Activated naive CD4-positive, alpha-beta T cell treated with anti-CD3 and anti-CD28 coated beads for 36 hours (primary cell): ENCODE data around the gene GHDC. TPM values are rescaled to one million over a fixed set of nuclear protein-coding genes. Genes with fewer than 3 reads are reported as not detected.
"Not testable (repeated sequence)": the region's sequence is repeated elsewhere in the genome, so short reads cannot be mapped to it uniquely, and the experiment has no call there.

ENCODE experiments used
- CTCF ChIA-PET: fragments of 350-600 bp; sonication (Branson Sonifier 250); formaldehyde crosslinking; loops from one replicate; lab custom pipeline; 2021; ENCODE audit warnings: antibody characterized with exemption; lab: Charles Lee
- DNase-seq: peaks from one replicate; pipeline ENCODE4 v3.0.0-alpha.2; 2020
- H3K27ac Mint-ChIP-seq: one replicate; pipeline ENCODE4 v1.8.0; 2021; ENCODE audit warnings: mild to moderate bottlenecking, mixed read lengths
- H3K27me3 Mint-ChIP-seq: one replicate; pipeline ENCODE4 v1.8.0; 2021; ENCODE audit warnings: low read depth, mixed read lengths
- H3K36me3 Mint-ChIP-seq: one replicate; pipeline ENCODE4 v1.8.0; 2021; ENCODE audit warnings: low read depth, mixed read lengths
- H3K4me1 Mint-ChIP-seq: one replicate; pipeline ENCODE4 v1.8.0; 2021; ENCODE audit warnings: low read depth, mixed read lengths
- H3K4me3 Mint-ChIP-seq: one replicate; pipeline ENCODE4 v1.8.0; 2021; ENCODE audit warnings: mild to moderate bottlenecking, moderate library complexity, mixed read lengths
- H3K9me3 Mint-ChIP-seq: one replicate; pipeline ENCODE4 v1.8.0; 2021; ENCODE audit warnings: mixed read lengths
- intact Hi-C: fragments of 100-400 bp; cut with micrococcal nuclease; formaldehyde crosslinking; loops from one replicate; pipeline ENCODE4 v1.15.1; 2023
- total RNA-seq, 2 experiments: library from RNA; stranded (reverse); gene quantifications; one replicate each; pipeline ENCODE4 v1.2.3, GENCODE V29; 2021

GHDC gene
- total RNA-seq, 2 experiments from 2014 or later, result 9.0 to 9.7 TPM

DNA sequence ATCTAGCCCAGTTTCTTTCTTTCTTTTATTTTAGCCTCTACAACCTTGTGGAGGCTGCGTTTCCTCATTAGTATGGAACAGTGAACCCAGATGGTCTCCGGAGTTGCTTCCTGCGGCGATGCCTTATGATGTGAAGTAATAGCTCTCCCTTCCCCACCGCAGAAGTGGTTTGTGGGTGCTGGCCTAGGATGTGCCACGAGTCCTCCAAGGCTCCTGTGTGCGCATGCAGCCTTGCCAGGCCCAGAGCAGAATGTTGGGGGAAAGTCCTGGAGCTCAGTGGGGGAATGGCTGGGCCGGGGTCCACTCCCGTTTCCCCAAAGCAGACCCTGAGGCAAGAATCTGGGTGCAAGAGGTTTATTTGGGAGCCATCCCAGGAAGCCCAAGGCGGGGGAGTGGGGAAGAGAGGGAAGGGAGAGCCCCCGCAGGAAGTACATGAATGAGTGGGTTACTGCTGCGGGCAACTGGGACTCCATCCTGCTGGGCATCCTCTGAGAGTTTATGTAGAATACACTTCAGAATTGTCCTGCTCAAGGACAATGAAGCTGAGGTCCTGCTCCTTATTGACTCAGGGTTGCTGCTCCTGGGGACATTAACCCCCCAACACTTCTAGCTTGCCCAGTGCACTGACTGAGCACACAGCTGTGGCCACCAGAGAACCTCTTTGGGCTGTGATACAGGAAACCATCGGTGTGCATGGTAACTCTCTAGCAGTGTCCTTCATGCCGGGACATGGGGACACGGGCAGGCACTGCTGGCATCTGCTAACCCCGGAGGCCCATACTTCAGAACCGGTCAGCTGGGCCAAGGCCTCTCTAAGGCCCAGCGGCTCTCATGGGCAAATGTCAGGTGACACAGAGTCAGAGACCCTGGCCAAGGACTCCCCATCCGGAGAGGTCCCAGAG, 5.3 kb downstream of the GHDC start:
- no peak for DNase-seq
- no peaks in the 10 kb centered on the region for H3K27me3 Mint-ChIP-seq
- CTCF ChIA-PET, result interaction anchor here (0.6 kb wide), 3 partner anchors 25 to 238 kb away, joined by 3 read pairs; no protein-coding TSS in a partner anchor
- peaks cover 2% of the 10 kb centered on the region for H3K36me3 Mint-ChIP-seq
- H3K4me3 Mint-ChIP-seq, result no peak overlapping the region
- intact Hi-C loops, result no loop called here
- no peaks in the 10 kb centered on the region for H3K9me3 Mint-ChIP-seq
- no peak overlapping the region for H3K27ac Mint-ChIP-seq
- peaks cover 24% of the 10 kb centered on the region for H3K4me1 Mint-ChIP-seq

DNA sequence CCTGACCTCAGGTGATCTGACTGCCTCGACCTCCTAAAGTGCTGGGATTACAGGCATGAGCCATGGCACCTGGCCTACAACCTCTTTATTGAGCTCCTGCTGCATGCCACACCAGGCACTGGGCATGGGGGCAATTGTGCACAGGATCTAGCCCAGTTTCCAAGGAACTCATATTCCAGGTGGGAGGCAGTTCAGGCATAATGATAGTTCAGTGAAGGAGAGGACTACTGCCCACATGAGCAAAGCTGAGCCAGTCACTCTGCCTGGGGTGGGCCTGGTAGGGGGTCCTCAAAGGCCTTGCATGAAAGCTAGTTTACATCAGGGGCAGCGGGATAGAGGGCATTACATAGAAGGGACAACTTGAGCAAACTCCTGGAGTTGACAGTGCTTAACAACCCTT, 6.5 kb downstream of the GHDC start:
- Mint-ChIP-seq H3K9me3 (no peaks in the 10 kb centered on the region), H3K36me3 (peaks cover 2% of the 10 kb centered on the region), H3K27me3 (peaks cover 4% of the 10 kb centered on the region), H3K4me3 (no peak overlapping the region), H3K4me1 (peaks cover 24% of the 10 kb centered on the region), H3K27ac (peak overlapping the region; percentile 1)
- no peak for DNase-seq
- intact Hi-C loops, result no loop called here
- CTCF ChIA-PET, result no interaction called here

DNA sequence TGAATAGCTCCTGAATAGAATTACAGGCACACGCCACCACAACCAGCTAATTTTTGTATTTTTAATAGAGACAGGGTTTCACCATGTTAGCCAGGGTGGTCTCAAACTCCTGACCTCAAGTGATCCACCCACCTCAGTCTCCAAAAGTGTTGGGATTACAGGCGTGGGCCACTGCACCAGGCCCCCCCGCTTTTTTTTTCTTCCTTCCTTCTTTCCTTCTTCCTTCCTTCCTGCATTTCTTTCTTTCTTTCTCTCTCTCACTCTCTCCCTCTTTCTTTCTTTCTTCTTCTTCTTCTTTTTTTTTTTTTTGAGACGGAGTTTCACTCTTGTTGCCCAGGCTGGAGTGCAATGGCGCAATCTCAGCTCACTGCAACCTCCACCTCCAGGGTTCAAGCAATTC, 8.1 kb downstream of the GHDC start:
- H3K4me1 Mint-ChIP-seq, result peaks cover 33% of the 10 kb centered on the region
- H3K27ac Mint-ChIP-seq, result not testable (repeated sequence)

DNA sequence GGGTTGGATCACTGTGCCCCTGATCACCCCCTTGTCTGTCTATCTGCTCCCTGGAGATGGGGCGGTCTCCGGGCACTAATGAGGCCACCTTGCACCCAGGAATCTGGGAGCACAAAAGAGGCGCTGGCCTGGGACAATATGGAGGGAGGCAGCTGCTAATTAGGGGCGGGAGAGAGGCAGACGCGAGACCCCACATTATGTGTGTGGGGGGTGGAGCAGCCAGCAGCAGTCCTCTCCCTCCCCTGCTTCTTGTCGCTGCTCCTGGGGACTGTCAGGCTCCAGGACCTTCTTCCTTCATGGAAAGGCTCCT, 8.7 kb downstream of the GHDC start:
- Mint-ChIP-seq H3K9me3 (no peaks in the 10 kb centered on the region), H3K36me3 (peaks cover 2% of the 10 kb centered on the region), H3K4me3 (no peak overlapping the region), H3K27me3 (peaks cover 11% of the 10 kb centered on the region), H3K27ac (no peak overlapping the region), H3K4me1 (peaks cover 35% of the 10 kb centered on the region)
- CTCF ChIA-PET, result interaction anchor here (0.6 to 2.2 kb wide), 3 partner anchors 8 to 227 kb away, joined by 3 to 6 read pairs (median 4); no protein-coding TSS in a partner anchor
- DNase-seq, result no peak
- intact Hi-C loops, result no loop called here

More for the DNA sequence above, 8.1 kb downstream of the GHDC start:
- H3K9me3 Mint-ChIP-seq, DNase-seq, H3K27me3 Mint-ChIP-seq, H3K36me3 Mint-ChIP-seq, intact Hi-C loops, H3K4me3 Mint-ChIP-seq: not testable (repeated sequence)
- CTCF ChIA-PET, result interaction anchor here (0.6 to 1.4 kb wide), 4 partner anchors 22 to 226 kb away, joined by 3 to 4 read pairs (median 3); no protein-coding TSS in a partner anchor

DNA sequence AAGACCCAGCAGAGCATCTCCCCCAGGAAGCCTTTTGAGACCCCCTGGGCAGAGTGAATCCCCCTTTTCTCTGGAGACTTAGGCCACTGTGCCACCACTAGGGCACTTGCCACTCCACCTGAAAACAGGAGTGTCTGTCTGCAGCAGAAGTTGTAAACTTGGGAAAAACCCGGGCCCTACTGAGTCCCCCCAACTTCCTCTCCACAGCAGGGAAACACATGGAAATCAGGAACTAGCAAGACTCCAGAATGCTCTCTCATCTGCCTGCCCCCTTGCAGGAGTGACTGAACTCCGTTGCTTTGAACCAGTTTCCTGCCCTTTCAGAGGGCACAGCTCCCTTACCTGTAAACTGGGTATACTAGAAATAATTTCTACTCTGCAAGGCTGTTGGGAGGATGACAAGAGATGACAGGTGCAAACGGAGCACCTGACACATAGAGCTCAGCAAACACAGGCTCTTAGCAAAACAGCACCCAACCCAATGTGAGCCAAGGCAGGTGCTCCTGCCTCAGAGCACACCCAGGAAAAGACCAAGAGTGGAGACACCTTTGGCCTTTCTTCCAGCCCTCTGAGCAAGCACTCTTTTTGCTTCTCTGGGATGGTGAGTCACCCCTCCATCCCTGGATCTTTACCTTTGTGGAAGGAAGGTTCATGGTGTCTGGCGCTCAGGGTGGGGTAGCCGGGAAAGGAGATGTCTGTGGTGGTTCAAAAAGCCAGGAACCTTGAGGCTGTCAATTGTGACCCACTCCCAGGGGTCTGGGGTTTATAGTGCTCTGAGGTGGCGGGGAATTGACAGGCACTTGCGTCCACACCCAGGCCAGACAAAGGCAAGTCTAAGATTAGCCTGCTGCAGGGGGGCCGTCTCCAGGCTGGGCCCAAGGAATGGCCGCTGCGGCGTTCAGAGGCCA, 9.3 kb downstream of the GHDC start, which contains the start of gene HCRT:
Gene HCRT (minus strand): TSS at position 740 of the 908 bp plus-strand sequence. CDS start 87 bp downstream, at position 653.
- Mint-ChIP-seq H3K4me1 (peaks cover 39% of the 10 kb centered on the region), H3K27ac (peak within 1 kb of the TSS; percentile 1)

DNA sequence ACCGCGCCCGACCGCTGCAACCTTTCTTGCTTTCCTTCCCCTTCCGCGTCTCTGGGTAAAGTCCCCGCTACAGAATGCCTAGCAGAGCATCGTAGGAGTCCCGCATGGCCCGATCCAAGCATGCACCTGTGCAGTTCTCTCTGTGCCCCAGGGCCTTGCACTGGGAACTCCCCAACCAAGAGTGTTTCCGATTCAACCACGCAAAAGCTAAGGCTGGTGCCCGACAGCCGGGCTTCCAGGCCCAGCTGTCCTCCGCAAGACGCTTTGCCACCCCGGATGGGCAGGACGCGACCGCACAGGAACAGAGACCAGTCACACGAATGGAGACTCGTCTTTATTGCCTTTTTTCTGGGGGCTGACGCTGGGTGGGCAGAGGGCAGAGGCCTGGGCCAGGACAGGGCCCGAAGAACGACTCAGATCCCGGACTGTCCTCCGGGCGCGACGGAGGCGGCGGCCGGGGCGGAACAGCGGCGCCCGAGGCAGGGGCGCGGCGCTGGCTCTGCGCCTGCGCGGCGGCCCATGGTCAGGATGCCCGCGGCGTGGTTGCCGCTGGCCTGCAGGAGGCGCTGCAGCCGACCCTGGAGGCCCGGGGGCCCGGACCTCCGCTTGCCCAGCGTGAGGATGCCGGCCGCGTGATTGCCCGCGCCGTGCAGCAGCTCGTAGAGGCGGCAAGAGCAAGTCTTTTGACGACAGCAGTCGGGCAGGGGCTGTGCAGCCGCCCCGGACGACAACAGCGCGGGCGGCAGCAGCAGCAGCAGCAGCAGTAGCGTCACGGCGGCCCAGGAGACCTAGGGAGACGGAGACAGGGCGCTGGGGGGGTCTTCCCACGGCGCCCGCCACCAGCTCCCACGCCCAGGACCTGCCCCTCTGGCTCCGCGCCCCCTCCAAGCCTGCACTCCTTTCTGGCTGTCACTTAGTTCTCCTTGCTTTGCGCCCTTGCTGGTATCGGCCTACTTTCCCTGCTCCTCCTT, 10.3 kb downstream of the GHDC start:
- CTCF ChIA-PET, result interaction anchor here (0.8 to 2.2 kb wide), 5 partner anchors 10 to 223 kb away, joined by 3 to 9 read pairs (median 4); partner anchors contain the start of gene GHDC
- peak; percentile 77 for DNase-seq
- no peaks in the 10 kb centered on the region for H3K36me3 Mint-ChIP-seq
- peaks cover 45% of the 10 kb centered on the region for H3K4me1 Mint-ChIP-seq
- H3K27ac Mint-ChIP-seq, result peak overlapping the region; percentile 70
- intact Hi-C loops, result loop anchor here (1.0 to 5.0 kb wide), 7 partner anchors 29 to 343 kb away; partner anchors contain the start of gene STAT5A
- no peaks in the 10 kb centered on the region for H3K9me3 Mint-ChIP-seq
- H3K27me3 Mint-ChIP-seq, result peaks cover 22% of the 10 kb centered on the region
- peak overlapping the region; percentile 86 for H3K4me3 Mint-ChIP-seq

More for the DNA sequence above, 9.3 kb downstream of the GHDC start, which contains the start of gene HCRT:
- Mint-ChIP-seq H3K36me3 (no peaks in the 10 kb centered on the region), H3K27me3 (peaks cover 17% of the 10 kb centered on the region), H3K4me3 (peak within 1 kb of the TSS; percentile 86), H3K9me3 (no peaks in the 10 kb centered on the region)
- DNase-seq, result no peak
- CTCF ChIA-PET, result interaction anchor here (0.6 to 2.2 kb wide), 5 partner anchors 8 to 65 kb away, joined by 3 to 9 read pairs (median 4); partner anchors contain the start of gene GHDC
- intact Hi-C loops, result loop anchor here (1.0 to 5.0 kb wide), 5 partner anchors 30 to 342 kb away; partner anchors contain the start of gene STAT5A

DNA sequence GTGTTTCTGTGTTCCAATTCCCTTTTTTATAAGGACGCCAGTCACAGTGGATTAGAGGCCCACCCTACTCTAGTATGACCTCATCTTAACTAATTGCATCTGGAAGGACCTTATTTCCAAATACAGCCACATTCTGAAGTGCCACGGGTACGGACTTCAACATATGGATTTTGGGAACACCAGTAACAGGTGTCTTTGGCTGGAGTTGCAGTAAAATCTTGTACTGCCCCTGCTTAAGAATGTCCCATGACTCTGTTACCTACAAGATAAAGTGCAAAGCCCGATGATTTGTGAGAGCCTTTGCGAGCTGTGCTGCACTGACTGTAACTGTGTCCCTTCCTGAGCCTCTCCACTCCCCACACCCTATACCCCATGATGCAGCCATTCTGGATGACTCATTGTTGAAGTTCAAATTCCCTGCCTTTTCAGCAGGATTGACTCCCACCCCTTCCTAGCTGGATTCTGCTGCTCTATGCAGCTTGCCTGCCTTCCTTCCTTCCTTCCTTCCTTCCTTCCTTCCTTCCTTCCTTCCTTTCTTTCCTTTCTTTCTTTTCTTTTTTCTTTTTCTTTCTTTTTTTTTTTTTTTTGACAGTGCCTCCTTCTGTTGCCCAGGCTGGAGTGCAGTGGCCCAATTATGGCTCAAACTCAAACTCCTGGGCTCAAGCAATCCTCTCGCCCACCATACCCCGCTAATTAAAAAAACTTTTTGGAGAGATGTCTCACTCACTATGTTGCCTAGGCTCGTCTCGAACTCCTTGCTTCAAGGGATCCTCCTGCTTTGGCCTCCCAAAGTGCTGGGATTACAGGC, 11.2 kb downstream of the GHDC start:
- intact Hi-C loops, result loop anchor here (1.0 to 5.0 kb wide), 5 partner anchors 65 to 344 kb away; partner anchors contain the start of gene STAT5A
- H3K36me3 Mint-ChIP-seq, result no peaks in the 10 kb centered on the region
- peak overlapping the region; percentile 70 for H3K27ac Mint-ChIP-seq
- DNase-seq, result no peak
- H3K4me1 Mint-ChIP-seq, result peaks cover 48% of the 10 kb centered on the region
- H3K9me3 Mint-ChIP-seq, result no peaks in the 10 kb centered on the region
- CTCF ChIA-PET, result interaction anchor here (0.8 to 2.2 kb wide), 4 partner anchors 11 to 224 kb away, joined by 3 to 9 read pairs (median 5); partner anchors contain the start of gene GHDC
- peak overlapping the region; percentile 86 for H3K4me3 Mint-ChIP-seq
- H3K27me3 Mint-ChIP-seq, result peaks cover 22% of the 10 kb centered on the region

DNA sequence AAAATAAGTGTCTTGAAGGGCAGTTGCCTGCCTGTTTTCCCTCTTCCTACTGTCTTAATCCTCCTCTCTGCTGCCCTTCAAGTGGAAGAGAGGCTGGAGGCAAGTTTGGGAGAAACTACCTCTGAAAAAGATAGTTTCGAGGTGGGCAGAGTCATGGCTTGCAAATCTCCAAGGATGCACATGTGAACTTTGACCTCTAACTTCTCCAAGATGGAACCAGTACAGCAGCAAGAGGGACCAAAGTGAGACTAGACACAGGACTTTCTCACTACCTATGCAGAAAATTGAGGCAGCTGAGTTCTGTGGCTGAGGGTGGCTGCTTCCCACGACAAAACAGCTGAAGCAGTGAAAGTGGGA, 12.5 kb downstream of the GHDC start:
- Mint-ChIP-seq H3K4me3 (peak overlapping the region; percentile 53), H3K4me1 (peaks cover 48% of the 10 kb centered on the region), H3K36me3 (no peaks in the 10 kb centered on the region), H3K9me3 (no peaks in the 10 kb centered on the region), H3K27ac (no peak overlapping the region), H3K27me3 (peaks cover 22% of the 10 kb centered on the region)
- intact Hi-C loops, result loop anchor here (1.0 to 5.0 kb wide), 8 partner anchors 27 to 345 kb away; partner anchors contain the start of genes RAB5C and STAT5A
- DNase-seq, result no peak
- CTCF ChIA-PET, result interaction anchor here (0.6 to 2.7 kb wide), 18 partner anchors 9 to 233 kb away, joined by 3 to 13 read pairs (median 4); partner anchors contain the start of genes DHX58 and GHDC

DNA sequence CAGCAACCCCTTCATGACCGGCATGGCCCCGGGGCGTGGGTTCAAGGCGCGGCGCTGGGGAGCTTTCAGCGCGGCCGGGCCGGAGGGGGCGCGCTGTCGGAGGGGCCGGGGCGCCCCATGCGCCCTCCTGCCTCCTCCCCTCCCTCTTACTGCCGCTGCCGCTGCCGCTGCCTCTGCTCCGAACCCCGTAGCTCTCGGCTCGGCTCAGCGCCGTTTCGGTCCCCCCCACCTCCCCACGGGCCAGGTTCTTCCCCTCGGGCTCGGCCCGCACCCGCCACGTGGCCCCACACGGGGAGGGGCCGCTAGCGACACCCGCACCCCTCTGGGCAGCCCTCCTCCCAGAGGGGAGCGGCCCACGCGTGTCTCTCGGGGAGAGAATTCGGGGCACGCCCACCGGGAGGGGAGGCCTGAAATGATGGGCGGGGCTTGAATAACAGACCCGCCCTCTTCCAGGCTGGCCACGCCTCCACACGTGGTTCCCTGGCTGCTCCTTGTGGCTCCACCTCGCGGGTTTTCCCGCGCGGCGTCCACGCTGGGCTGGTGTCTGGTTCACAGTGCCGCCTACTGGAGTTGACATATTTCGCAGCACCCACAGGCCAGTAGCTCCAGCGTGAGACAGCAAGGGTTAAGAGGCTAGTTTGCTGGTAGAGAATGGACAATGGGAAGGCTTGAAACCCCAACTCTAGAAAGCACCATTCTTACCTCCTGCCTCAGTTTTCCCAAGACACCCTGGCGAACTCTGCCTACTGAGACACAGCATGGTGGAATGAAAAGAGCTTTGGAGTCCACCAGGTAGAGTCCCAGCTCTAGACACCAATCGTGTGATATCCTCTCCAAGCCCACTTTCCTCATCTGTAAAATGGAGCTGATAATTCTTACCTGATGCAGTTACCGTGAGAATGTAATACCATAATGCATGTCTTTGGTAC, 13.1 kb downstream of the GHDC start, which contains the start of gene KCNH4:
Gene KCNH4 (minus strand): TSS at position 221 of the 929 bp plus-strand sequence. CDS start 197 bp downstream, at position 24.
- H3K36me3 Mint-ChIP-seq, result no peaks in the 10 kb centered on the region
- no peaks in the 10 kb centered on the region for H3K9me3 Mint-ChIP-seq
- H3K27ac Mint-ChIP-seq, result no peak within 1 kb of the TSS
- intact Hi-C loops, result loop anchor here (1.0 to 5.0 kb wide), 8 partner anchors 26 to 346 kb away; partner anchors contain the start of genes RAB5C and STAT5A
- peak within 1 kb of the TSS; percentile 53 for H3K4me3 Mint-ChIP-seq
- peaks cover 48% of the 10 kb centered on the region for H3K4me1 Mint-ChIP-seq
- DNase-seq, result peak; percentile 91
- H3K27me3 Mint-ChIP-seq, result peaks cover 22% of the 10 kb centered on the region
- CTCF ChIA-PET, result interaction anchor here (0.6 to 2.7 kb wide), 22 partner anchors 9 to 517 kb away, joined by 3 to 13 read pairs (median 4); partner anchors contain the start of genes DHX58 and GHDC
